Kidney epithelial cell (primary cell): ENCODE measurements around the gene TMPRSS15. TPM values are rescaled to one million over a fixed set of nuclear protein-coding genes. Genes with fewer than 3 reads are reported as not detected.
A peak's percentile ranks its signal among the peaks of the same experiment; 100 is the strongest.

ENCODE experiments used
- DNase-seq: peaks from one replicate; pipeline ENCODE4 v3.0.0-alpha.2; 2010; ENCODE audit warnings: low read depth
- H3K27me3 ChIP-seq: 2 replicates; pipeline ENCODE4 v1.6.0; 2011; ENCODE audit warnings: low read length; ENCODE audit not compliant: control insufficient read depth, insufficient read depth
- H3K36me3 ChIP-seq: 2 replicates; pipeline ENCODE4 v1.5.1; 2011; ENCODE audit warnings: low read length; ENCODE audit not compliant: control insufficient read depth, insufficient read depth
- H3K4me3 ChIP-seq: 2 replicates; pipeline ENCODE4 v1.5.1; 2011; ENCODE audit warnings: low read depth, mild to moderate bottlenecking, control low read depth, low read length
- total RNA-seq: library from RNA; depleted of rRNA; stranded (reverse); fragments of >200 nt; gene quantifications from 2 replicates; pipeline ENCODE4 v1.2.3, GENCODE V29; 2015
- TF ChIP-seq, protein P1 (sequence below): IDR thresholded peaks from 2 replicates; pipeline ENCODE4 v1.5.1; 2011; ENCODE audit warnings: mild to moderate bottlenecking, moderate library complexity, low read length, control low read depth, inconsistent platforms; ENCODE audit not compliant: insufficient read depth, poor library complexity, severe bottlenecking

Gene TMPRSS15
- total RNA-seq, 1 donor from 2014 or later, result not detected

DNA sequence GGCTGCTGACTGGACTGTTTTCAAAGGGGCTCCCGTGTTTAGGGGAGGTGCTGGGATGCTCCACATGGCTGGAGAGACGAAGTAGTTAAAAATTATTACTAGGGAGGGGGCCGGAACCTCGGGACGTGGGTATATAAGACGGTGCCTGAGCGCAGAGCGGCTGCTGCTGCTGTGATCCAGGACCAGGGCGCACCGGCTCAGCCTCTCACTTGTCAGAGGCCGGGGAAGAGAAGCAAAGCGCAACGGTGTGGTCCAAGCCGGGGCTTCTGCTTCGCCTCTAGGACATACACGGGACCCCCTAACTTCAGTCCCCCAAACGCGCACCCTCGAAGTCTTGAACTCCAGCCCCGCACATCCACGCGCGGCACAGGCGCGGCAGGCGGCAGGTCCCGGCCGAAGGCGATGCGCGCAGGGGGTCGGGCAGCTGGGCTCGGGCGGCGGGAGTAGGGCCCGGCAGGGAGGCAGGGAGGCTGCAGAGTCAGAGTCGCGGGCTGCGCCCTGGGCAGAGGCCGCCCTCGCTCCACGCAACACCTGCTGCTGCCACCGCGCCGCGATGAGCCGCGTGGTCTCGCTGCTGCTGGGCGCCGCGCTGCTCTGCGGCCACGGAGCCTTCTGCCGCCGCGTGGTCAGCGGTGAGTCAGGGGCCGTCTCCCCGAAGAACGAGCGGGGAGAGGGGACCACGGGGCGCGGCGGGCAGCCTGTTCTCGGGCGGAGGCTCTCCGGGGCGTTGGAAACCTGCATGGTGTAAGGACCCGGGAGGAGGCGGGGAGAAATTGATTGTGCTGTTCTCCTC is 158.7 kb downstream of the TMPRSS15 start, which contains the start of gene CHODL:
TSS of gene CHODL (plus strand) at position 163 of the 793 bp plus-strand sequence. CDS start at position 554, 391 bp downstream.
- Histone ChIP-seq H3K4me3 (peak within 1 kb of the TSS; percentile 39), H3K27me3 (peaks cover 16% of the 10 kb centered on the region), H3K36me3 (no peaks in the 10 kb centered on the region)
- TF ChIP-seq, protein P1, sequence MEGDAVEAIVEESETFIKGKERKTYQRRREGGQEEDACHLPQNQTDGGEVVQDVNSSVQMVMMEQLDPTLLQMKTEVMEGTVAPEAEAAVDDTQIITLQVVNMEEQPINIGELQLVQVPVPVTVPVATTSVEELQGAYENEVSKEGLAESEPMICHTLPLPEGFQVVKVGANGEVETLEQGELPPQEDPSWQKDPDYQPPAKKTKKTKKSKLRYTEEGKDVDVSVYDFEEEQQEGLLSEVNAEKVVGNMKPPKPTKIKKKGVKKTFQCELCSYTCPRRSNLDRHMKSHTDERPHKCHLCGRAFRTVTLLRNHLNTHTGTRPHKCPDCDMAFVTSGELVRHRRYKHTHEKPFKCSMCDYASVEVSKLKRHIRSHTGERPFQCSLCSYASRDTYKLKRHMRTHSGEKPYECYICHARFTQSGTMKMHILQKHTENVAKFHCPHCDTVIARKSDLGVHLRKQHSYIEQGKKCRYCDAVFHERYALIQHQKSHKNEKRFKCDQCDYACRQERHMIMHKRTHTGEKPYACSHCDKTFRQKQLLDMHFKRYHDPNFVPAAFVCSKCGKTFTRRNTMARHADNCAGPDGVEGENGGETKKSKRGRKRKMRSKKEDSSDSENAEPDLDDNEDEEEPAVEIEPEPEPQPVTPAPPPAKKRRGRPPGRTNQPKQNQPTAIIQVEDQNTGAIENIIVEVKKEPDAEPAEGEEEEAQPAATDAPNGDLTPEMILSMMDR, result no peak
- DNase-seq, result no peak

DNA sequence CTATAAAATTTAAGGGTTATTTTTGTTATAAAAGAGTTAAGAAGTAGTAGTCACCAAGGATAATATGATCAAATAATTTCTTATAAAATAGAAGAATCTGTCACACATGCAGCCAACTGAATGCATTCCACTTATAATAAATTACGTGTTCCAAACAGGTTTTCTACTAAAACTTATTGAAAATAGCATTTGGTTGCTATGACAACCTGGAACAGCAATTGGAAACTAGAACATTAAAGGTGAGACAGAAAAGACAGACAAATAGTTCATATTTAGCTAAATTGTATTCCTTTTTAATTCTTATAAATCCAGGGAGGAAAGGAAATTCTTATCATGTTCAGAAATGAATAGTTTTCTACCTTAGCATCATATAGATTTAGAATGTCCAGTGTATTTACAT is 168.0 kb downstream of the TMPRSS15 start:
- TF ChIP-seq, protein P1, result no peak
- H3K27me3 ChIP-seq, result no peaks in the 10 kb centered on the region
- no peak overlapping the region for H3K4me3 ChIP-seq
- no peak for DNase-seq
- no peaks in the 10 kb centered on the region for H3K36me3 ChIP-seq

DNA sequence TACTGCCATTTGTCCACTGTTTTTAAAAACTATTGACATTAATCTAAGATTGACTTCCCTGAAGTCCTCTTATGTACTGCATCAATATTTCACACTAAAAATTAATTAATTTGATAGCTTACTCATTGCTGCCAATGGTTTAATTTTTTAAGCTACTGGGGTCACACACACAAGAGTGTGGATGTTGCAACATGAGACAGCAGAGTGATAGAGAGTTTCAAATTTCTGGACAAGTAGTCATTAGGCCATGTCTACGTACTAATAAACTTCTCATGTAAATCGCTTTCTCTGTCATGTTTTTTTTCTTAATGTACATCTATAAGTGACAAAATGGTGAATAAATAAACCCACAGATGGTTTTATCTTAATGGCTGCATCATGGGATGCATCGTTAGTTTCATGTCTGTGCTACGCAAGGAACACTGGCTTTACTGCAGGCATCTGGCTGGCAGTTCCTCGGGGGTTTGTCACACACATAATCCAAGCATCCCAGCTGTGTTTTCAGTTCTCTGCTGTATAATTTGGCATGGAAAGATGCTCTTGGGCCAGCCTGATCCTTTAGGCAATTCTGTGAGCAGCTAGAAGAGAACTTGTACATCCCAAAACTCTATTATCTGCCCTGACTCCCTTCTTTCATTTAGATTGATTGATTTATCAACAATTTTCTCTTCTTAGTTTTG is 175.4 kb downstream of the TMPRSS15 start:
- Histone ChIP-seq H3K36me3 (no peaks in the 10 kb centered on the region), H3K27me3 (no peaks in the 10 kb centered on the region), H3K4me3 (no peak overlapping the region)
- TF ChIP-seq, protein P1, result no peak
- DNase-seq, result no peak

DNA sequence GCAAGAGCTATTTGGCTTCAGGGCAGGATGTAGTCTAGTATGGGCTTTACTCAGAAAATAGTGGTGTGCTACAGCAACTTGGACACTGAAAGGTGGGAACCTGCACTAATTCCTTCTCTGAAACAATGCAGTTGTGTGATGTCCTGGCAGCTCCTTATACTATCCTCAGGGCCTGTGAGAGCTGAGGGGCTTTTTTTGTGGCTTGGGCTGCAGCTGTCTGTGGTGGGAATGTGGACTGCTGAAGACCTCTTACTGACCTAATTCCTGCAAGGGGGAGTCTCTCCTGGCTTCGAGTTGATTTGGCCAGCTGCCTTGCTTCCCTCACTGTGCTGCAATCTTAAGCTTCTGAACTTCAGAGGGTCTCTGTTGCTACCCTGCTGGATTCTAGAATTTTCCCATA is 181.2 kb downstream of the TMPRSS15 start:
- Histone ChIP-seq H3K4me3 (no peak overlapping the region), H3K36me3 (no peaks in the 10 kb centered on the region), H3K27me3 (no peaks in the 10 kb centered on the region)
- no peak for DNase-seq
- TF ChIP-seq, protein P1, result no peak

DNA sequence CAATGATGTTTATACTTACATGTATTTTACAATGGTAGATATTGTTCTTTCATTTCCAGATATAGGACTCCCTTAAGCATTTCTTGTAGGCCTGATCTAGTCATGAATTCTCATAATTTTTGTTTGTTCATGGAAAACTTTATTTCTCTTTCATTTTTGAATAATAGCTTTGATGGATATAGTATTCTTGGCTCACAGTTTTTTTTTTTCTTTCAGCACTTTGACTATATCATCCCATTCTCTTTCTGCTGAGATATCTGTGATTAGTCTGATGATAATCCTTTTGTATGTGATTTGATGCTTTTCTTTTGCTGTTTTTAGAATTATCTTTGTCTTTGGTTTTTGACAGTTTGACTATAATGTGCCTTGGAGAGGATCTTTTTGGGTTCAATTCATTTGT is 183.1 kb downstream of the TMPRSS15 start:
- Histone ChIP-seq H3K27me3 (no peaks in the 10 kb centered on the region), H3K36me3 (no peaks in the 10 kb centered on the region), H3K4me3 (no peak overlapping the region)
- DNase-seq, result no peak
- TF ChIP-seq, protein P1, result no peak

Other genes with a start within 250 kb of the TMPRSS15 start
- 1.2 and 1.3 TPM in 2 replicates for gene CHODL, start 159.0 kb downstream of the TMPRSS15 start, total RNA-seq